ENCODE data around the gene GTPBP2. TPM values are rescaled to one million over a fixed set of nuclear protein-coding genes. Genes with fewer than 3 reads are reported as not detected.
A peak's percentile ranks its signal among the peaks of the same experiment; 100 is the strongest.

Gene GTPBP2
- total and polyA plus RNA-seq, 10 of the 15 experiments (the other 5 are each of a cell fraction or from before 2014, with no cell fraction given), result 5.9 to 63.4 (median 39.8) TPM

- TF ChIP-seq PRDM15 (CRISPR knock-in tag; IDR thresholded peaks at IDR 0.05) (no peak), SREBF1 (IDR thresholded peaks at IDR 0.05; ENCODE audit: low read length) (no peak), CUX1 (IDR thresholded peaks at IDR 0.05; ENCODE audit: insufficient replicate concordance, low read depth, low read length) (no peak), TCF3 (IDR thresholded peaks at IDR 0.05; ENCODE audit: borderline replicate concordance, insufficient read depth, low read depth, low read length) (0 out of 2 replicates have a peak, but pooled peaks have one; percentile 33), PKNOX1 (IDR thresholded peaks at IDR 0.05) (no peak), E4F1 (IDR thresholded peaks at IDR 0.05; ENCODE audit: borderline replicate concordance, partially characterized antibody) (no peak), EP300 (IDR thresholded peaks at IDR 0.05; ENCODE audit: borderline replicate concordance in 1 of 2, control insufficient read depth in 1 of 2, low read depth in 2 of 2, low read length in 2 of 2) (no peak), IRF4 (IDR thresholded peaks at IDR 0.05; ENCODE audit: low read depth, low read length) (no peak), RAD21 (IDR thresholded peaks at IDR 0.05; ENCODE audit: insufficient read depth, low read depth, low read length) (peak; percentile 92), RAD51 (IDR thresholded peaks at IDR 0.05) (no peak), E2F4 (IDR thresholded peaks at IDR 0.05; ENCODE audit: low read depth, low read length) (no peak), POLR2AphosphoS5 (IDR thresholded peaks at IDR 0.05; ENCODE audit: low read length) (peak; percentile 25; the same call in 1 of the 2 replicates), MTA3 (IDR thresholded peaks at IDR 0.05; ENCODE audit: borderline replicate concordance, low read length) (no peak), HDGF (IDR thresholded peaks at IDR 0.05) (peak; percentile 73; the same call in 1 of the 2 replicates)
Observed at GRCh38 chr6:43667245-43668150, 38.4 kb upstream of the GTPBP2 start (continued).

All from GM12878 (cell line).